K562 (cell line): ENCODE data around the gene RMND5A. TPM values are rescaled to one million over a fixed set of nuclear protein-coding genes. Genes with fewer than 3 reads are reported as not detected.

Experiments used
- ATAC-seq: fragments of 200-7000 bp; cut with Tn5 transposase; 3 replicates; pipeline ENCODE4 v1.9.1; 2020; ENCODE audit warnings: moderate library complexity
- BruUV-seq: library from RNA; stranded (reverse); fragments of 400-500 nt; replicated peaks from 2 replicates; lab custom pipeline; 2021; lab: Mats Ljungman, UMichigan
- CTCF ChIA-PET: fragments of 300-600 bp; formaldehyde crosslinking; extraction: SDS; loops from one replicate; lab custom pipeline; 2021; ENCODE audit warnings: low intra/inter-chr PET ratio; lab: Yijun Ruan, JAX
- POLR2A ChIA-PET: fragments of 300-600, 350-650 bp; sonication (Branson Sonifier 250); formaldehyde crosslinking; extraction: SDS; loops from one replicate; lab custom pipeline; 2021; ENCODE audit warnings: antibody characterized with exemption, inconsistent platforms; lab: Yijun Ruan, JAX
- DNase-seq, 4 experiments: peaks; one replicate each; pipeline versions ENCODE4 v3.0.0 to v3.0.0-alpha.2; 2011 to 2018; ENCODE audit warnings: low spot score in 3 of 4, mixed read lengths in 3 of 4; ENCODE audit errors: extremely low read depth in 1 of 4
- FAIRE-seq: peaks from 2 replicates; lab custom pipeline; 2011; peaks lifted over from hg19 to GRCh38; lab: Jason Lieb, UNC
- H2AFZ ChIP-seq: 2 replicates; pipeline ENCODE4 v1.6.0; 2011; ENCODE audit warnings: low read depth, low read length, control low read depth, inconsistent platforms
- H3K27ac ChIP-seq: fragments of 200-600 bp; 3 replicates; pipeline ENCODE4 v1.8.0; 2011; ENCODE audit warnings: low read depth, mild to moderate bottlenecking, control low read depth, inconsistent platforms, low read length, moderate library complexity, mixed read lengths; ENCODE audit errors: extremely low read depth
- H3K27me3 ChIP-seq, 2 experiments: fragments of 300-600 bp in 1 of 2; 2 replicates in 1 of 2; 3 replicates in 1 of 2; pipeline versions ENCODE4 v1.6.0 to v1.8.0; 2011; ENCODE audit warnings: inconsistent platforms in 2 of 2, low read length in 2 of 2, mild to moderate bottlenecking in 1 of 2, mixed read lengths in 1 of 2, moderate library complexity in 1 of 2; ENCODE audit not compliant: control insufficient read depth in 2 of 2, insufficient read depth in 2 of 2
- H3K36me3 ChIP-seq: fragments of 300-600 bp; 3 replicates; pipeline ENCODE4 v1.8.0; 2011; ENCODE audit warnings: mild to moderate bottlenecking, low read length, inconsistent platforms; ENCODE audit not compliant: control insufficient read depth, insufficient read depth
- H3K4me1 ChIP-seq, 2 experiments: fragments of 200-600 bp in 1 of 2; replicated peaks in 1 of 2; 2 replicates in 1 of 2; 3 replicates in 1 of 2; pipeline versions ENCODE4 v1.5.1 to v1.8.0; 2011; ENCODE audit warnings: inconsistent platforms in 2 of 2, low read length in 2 of 2, mild to moderate bottlenecking in 1 of 2, mixed read lengths in 1 of 2, moderate library complexity in 1 of 2; ENCODE audit not compliant: control insufficient read depth in 2 of 2, insufficient read depth in 2 of 2
- H3K4me2 ChIP-seq: 2 replicates; pipeline ENCODE4 v1.6.1; 2011; ENCODE audit warnings: low read length, control low read depth, inconsistent platforms, mixed read lengths; ENCODE audit not compliant: insufficient read depth
- H3K4me3 ChIP-seq: fragments of 200-600 bp; sonication (generic), shearing (Covaris generic); 2 replicates; pipeline ENCODE4 v1.5.1; 2016; ENCODE audit warnings: control low read depth, inconsistent platforms
- H3K79me2 ChIP-seq: fragments of 200-600 bp; 3 replicates; pipeline ENCODE4 v1.8.0; 2011; ENCODE audit warnings: low read length, inconsistent platforms; ENCODE audit not compliant: control insufficient read depth, insufficient read depth
- H3K9ac ChIP-seq, 2 experiments: 2 replicates each; pipeline versions ENCODE4 v1.6.0 to v1.6.1; 2011; ENCODE audit warnings: low read depth in 2 of 2, low read length in 2 of 2, control low read depth in 1 of 2, inconsistent platforms in 1 of 2, mild to moderate bottlenecking in 1 of 2, mixed read lengths in 1 of 2; ENCODE audit not compliant: insufficient read depth in 1 of 2
- H3K9me1 ChIP-seq: one replicate; pipeline ENCODE4 v1.6.0; 2011; ENCODE audit warnings: inconsistent platforms, mild to moderate bottlenecking, low read length, moderate library complexity; ENCODE audit not compliant: control insufficient read depth, insufficient read depth
- H3K9me3 ChIP-seq: replicated peaks from 2 replicates; pipeline ENCODE4 v1.5.1; 2011; ENCODE audit warnings: low read depth, low read length, inconsistent platforms; ENCODE audit not compliant: control insufficient read depth, insufficient read depth
- H4K20me1 ChIP-seq: replicated peaks from 2 replicates; pipeline ENCODE4 v1.6.1; 2011; ENCODE audit warnings: low read length, inconsistent platforms, mixed read lengths; ENCODE audit not compliant: control insufficient read depth, insufficient read depth
- HIVEP1 ChIP-seq: fragments of 250-450 bp; sonication (Bioruptor Pico); IDR thresholded peaks from 2 replicates; pipeline ENCODE4 v1.4.0; 2020; ENCODE audit warnings: mild to moderate bottlenecking
- MCM7 ChIP-seq, 2 experiments: fragments of 450-650 bp; IDR thresholded peaks; 2 replicates each; pipeline ENCODE4 v1.6.1; 2016 to 2018
- NR4A1 ChIP-seq, 2 experiments: fragments of 250-450 bp in 1 of 2; fragments of 450-650 bp in 1 of 2; sonication (Bioruptor Pico) in 1 of 2; IDR thresholded peaks; 2 replicates each; pipeline versions ENCODE4 v1.4.0 to v1.6.1; 2016 to 2020; ENCODE audit warnings: mild to moderate bottlenecking in 2 of 2, missing compliant biosample characterization in 1 of 2, missing genetic modification characterization in 1 of 2, moderate library complexity in 1 of 2
- RBM22 ChIP-seq: fragments of 200-400 bp; formaldehyde crosslinking; IDR thresholded peaks from 2 replicates; pipeline ENCODE4 v1.6.1; 2018; ENCODE audit warnings: low read length, low read depth; ENCODE audit not compliant: poor library complexity, severe bottlenecking
- ZBTB40 ChIP-seq, 2 experiments: fragments of 450-650 bp in 1 of 2; sonication (generic) in 1 of 2; formaldehyde crosslinking in 1 of 2; IDR thresholded peaks; 2 replicates each; pipeline versions ENCODE4 v1.7.1 to v1.9.0; 2016 to 2022; ENCODE audit warnings: inconsistent platforms in 1 of 2, mild to moderate bottlenecking in 1 of 2, missing genetic modification reagents in 1 of 2
- ZFP91 ChIP-seq: sonication (generic); formaldehyde crosslinking; IDR thresholded peaks from 2 replicates; pipeline ENCODE4 v1.8.0; 2022; ENCODE audit warnings: mild to moderate bottlenecking, missing genetic modification reagents
- ZNF395 ChIP-seq: fragments of 200-800 bp; sonication (Bioruptor generic); IDR thresholded peaks from 2 replicates; pipeline ENCODE4 v1.6.1; 2017; ENCODE audit warnings: missing genetic modification characterization, missing compliant biosample characterization
- in situ Hi-C: fragments of 300-500 bp; cut with MboI; formaldehyde crosslinking; loops from 4 replicates; pipeline ENCODE4 v1.15.0; 2018; ENCODE audit warnings: inconsistent platforms, mixed read lengths
- intact Hi-C: fragments of 100-400 bp; cut with micrococcal nuclease; formaldehyde crosslinking; loops from 2 replicates; pipeline ENCODE4 v1.14.2; 2022
- polyA plus RNA-seq, 8 experiments: library from polyadenylated mRNA; depleted of rRNA in 4 of 8; stranded (reverse) in 5 of 8; unstranded in 3 of 8; fragments of >200 nt; fragmentation: Nextera tagmentation in 2 of 8; fragmentation: Illumina TruSeq in 1 of 8; extraction: Ambion mirVana in 2 of 8; extraction: Trizol in 1 of 8; gene quantifications; 2 replicates each; pipeline versions ENCODE4 v1.2.1 to v1.2.3, GENCODE V29; 2011 to 2014; ENCODE audit warnings: inconsistent platforms in 1 of 8, missing spikeins in 1 of 8
- total RNA-seq, 7 experiments: library from RNA; depleted of rRNA in 6 of 7; stranded (reverse); fragments of >200 nt in 6 of 7; fragmentation: Illumina TruSeq in 2 of 7; extraction: Trizol in 2 of 7; gene quantifications; 2 replicates each; pipeline versions ENCODE4 v1.2.1 to v1.2.3, GENCODE V29; 2011 to 2021; ENCODE audit warnings: low replicate concordance in 1 of 7

RMND5A gene
- total and polyA plus RNA-seq, 9 of the 15 experiments (the other 6 are each of a cell fraction or from before 2014, with no cell fraction given), result 13.2 to 43.5 (median 34.1) TPM

- CTCF ChIA-PET, result interaction anchor here (0.6 kb wide), 1 partner anchor 1749 kb away, joined by 3 read pairs; no protein-coding TSS in a partner anchor
- Histone ChIP-seq H2AFZ (no peak overlapping the region), H3K27ac (no peak overlapping the region), H3K79me2 (peaks cover 32% of the 10 kb centered on the region), H3K4me2 (no peak overlapping the region), H3K27me3 (no peaks in the 10 kb centered on the region), H3K9me3 (no peaks in the 10 kb centered on the region), H3K9me1 (no peaks in the 10 kb centered on the region), H4K20me1 (no peaks in the 10 kb centered on the region), H3K9ac (no peak overlapping the region), H3K4me3 (no peak overlapping the region), H3K4me1 (peaks cover 0 to 7% of the 10 kb centered on the region in 2 experiments; a peak in 2 of 5 replicates), H3K36me3 (peaks cover 42% of the 10 kb centered on the region; the same call in 2 of the 3 replicates)
- intact Hi-C loops (no loop called here), in situ Hi-C loops (no loop called here)
- BruUV-seq, result no TSS peak
- POLR2A ChIA-PET, result no interaction called here
- FAIRE-seq (no peak), ATAC-seq (no peak), DNase-seq (no peak)
- TF ChIP-seq HIVEP1 (CRISPR knock-in tag) (no peak), ZNF395 (CRISPR knock-in tag) (no peak), RBM22 (no peak), ZFP91 (no peak), NR4A1 (CRISPR knock-in tag; IDR thresholded peaks at IDR 0.05) (no peak), NR4A1 (tag; IDR thresholded peaks at IDR 0.05) (no peak), ZBTB40 (IDR thresholded peaks at IDR 0.05) (no peak), ZBTB40 (CRISPR knock-in tag; IDR thresholded peaks at IDR 0.05) (no peak), MCM7 (IDR thresholded peaks at IDR 0.05) (no peak)
Measured at GRCh38 chr2:86746939-86747338, 26.8 kb downstream of the RMND5A start.
